Loucy (cell line): Measurements from ENCODE around the gene NIT2.
A peak's percentile ranks its signal among the peaks of the same experiment; 100 is the strongest.
"Not testable (repeated sequence)": the region's sequence is repeated elsewhere in the genome, so short reads cannot be mapped to it uniquely, and the experiment has no call there.

Experiments
- H2AFZ ChIP-seq: fragments of 200-600 bp; sonication (generic); 2 replicates; pipeline ENCODE4 v1.6.0; 2016; ENCODE audit warnings: antibody characterized with exemption, mild to moderate bottlenecking, low read length, moderate library complexity
- H3F3A ChIP-seq: fragments of 200-600 bp; 2 replicates; pipeline ENCODE4 v1.6.0; 2016; ENCODE audit warnings: antibody characterized with exemption, low read depth, mild to moderate bottlenecking
- H3K27me3 ChIP-seq: fragments of 200-600 bp; sonication (generic); 2 replicates; pipeline ENCODE4 v1.6.1; 2014; ENCODE audit warnings: low read length, mild to moderate bottlenecking; ENCODE audit not compliant: insufficient read depth, poor library complexity, severe bottlenecking
- H3K36me3 ChIP-seq: fragments of 200-600 bp; sonication (generic); 2 replicates; pipeline ENCODE4 v1.6.1; 2016; ENCODE audit warnings: low read length; ENCODE audit not compliant: insufficient read depth
- H3K4me1 ChIP-seq: fragments of 200-600 bp; sonication (generic); 2 replicates; pipeline ENCODE4 v1.5.1; 2014; ENCODE audit warnings: low read length, mild to moderate bottlenecking; ENCODE audit not compliant: insufficient read depth, poor library complexity, severe bottlenecking
- H3K4me2 ChIP-seq: fragments of 200-600 bp; sonication (generic); 2 replicates; pipeline ENCODE4 v1.6.0; 2014; ENCODE audit warnings: antibody characterized with exemption, low read length, low read depth, mild to moderate bottlenecking; ENCODE audit not compliant: poor library complexity, severe bottlenecking
- H3K4me3 ChIP-seq: fragments of 200-600 bp; sonication (generic); 2 replicates; pipeline ENCODE4 v1.5.1; 2014; ENCODE audit warnings: low read length, mild to moderate bottlenecking, mixed read lengths; ENCODE audit not compliant: poor library complexity, severe bottlenecking
- H3K79me2 ChIP-seq: fragments of 200-600 bp; sonication (generic); 2 replicates; pipeline ENCODE4 v1.6.1; 2014; ENCODE audit warnings: low read length; ENCODE audit not compliant: insufficient read depth
- H3K9ac ChIP-seq: fragments of 200-600 bp; sonication (generic); 2 replicates; pipeline ENCODE4 v1.6.0; 2014; ENCODE audit warnings: mild to moderate bottlenecking, low read depth, low read length, moderate library complexity; ENCODE audit not compliant: poor library complexity, severe bottlenecking
- H3K9me2 ChIP-seq: fragments of 200-600 bp; sonication (generic); replicated peaks from 2 replicates; pipeline ENCODE4 v1.6.1; 2016; ENCODE audit warnings: low read depth, low read length, mixed read lengths
- H3K9me3 ChIP-seq: fragments of 200-600 bp; sonication (generic); 2 replicates; pipeline ENCODE4 v1.6.1; 2014; ENCODE audit warnings: mild to moderate bottlenecking, antibody characterized with exemption, low read length, low read depth; ENCODE audit not compliant: insufficient read depth
- H4K20me1 ChIP-seq: fragments of 200-600 bp; sonication (generic); 2 replicates; pipeline ENCODE4 v1.6.0; 2014; ENCODE audit warnings: antibody characterized with exemption, low read length, mild to moderate bottlenecking; ENCODE audit not compliant: insufficient read depth, poor library complexity, severe bottlenecking
- CTCF ChIP-seq: fragments of 200-600 bp; sonication (generic); conservative IDR thresholded peaks from 2 replicates; pipeline ENCODE4 v1.5.1; 2014; ENCODE audit warnings: mild to moderate bottlenecking, antibody characterized with exemption, low read length
- EZH2phosphoT487 ChIP-seq: fragments of 200-600 bp; IDR thresholded peaks from 2 replicates; pipeline ENCODE4 v1.6.1; 2018; ENCODE audit warnings: antibody characterized with exemption, mild to moderate bottlenecking, moderate library complexity, borderline replicate concordance

The NIT2 gene

GRCh38 chr3:100333970-100334487, 528 bp upstream of the NIT2 start:
- Histone ChIP-seq H3F3A (no peaks in the 10 kb centered on the region), H3K4me3 (peak overlapping the region; percentile 83), H3K79me2 (peaks cover 10% of the 10 kb centered on the region), H3K9me3 (no peaks in the 10 kb centered on the region), H3K4me2 (peak overlapping the region; percentile 90), H2AFZ (peak overlapping the region; percentile 98), H3K4me1 (peaks cover 14% of the 10 kb centered on the region), H3K27me3 (no peaks in the 10 kb centered on the region), H3K9me2 (no peaks in the 10 kb centered on the region), H3K36me3 (no peaks in the 10 kb centered on the region), H3K9ac (peak overlapping the region; percentile 80), H4K20me1 (no peaks in the 10 kb centered on the region)
- TF ChIP-seq EZH2phosphoT487: no peak
- no peak for TF ChIP-seq CTCF

- Histone ChIP-seq H3K4me3 (peak overlapping the region; percentile 83), H3K4me1 (peaks cover 14% of the 10 kb centered on the region), H3F3A (no peaks in the 10 kb centered on the region), H2AFZ (peak overlapping the region; percentile 85), H3K9me3 (no peaks in the 10 kb centered on the region), H4K20me1 (no peaks in the 10 kb centered on the region), H3K9ac (peak overlapping the region; percentile 80), H3K79me2 (peaks cover 10% of the 10 kb centered on the region), H3K9me2 (no peaks in the 10 kb centered on the region), H3K27me3 (no peaks in the 10 kb centered on the region), H3K4me2 (peak overlapping the region; percentile 90), H3K36me3 (no peaks in the 10 kb centered on the region)
- no peak for TF ChIP-seq EZH2phosphoT487
- TF ChIP-seq CTCF: no peak
These were observed 877 bp downstream of the NIT2 start for GRCh38 chr3:100335434-100335833.

GRCh38 chr3:100336229-100336628, 1.7 kb downstream of the NIT2 start:
- Histone ChIP-seq H3K4me2 (peak overlapping the region; percentile 90), H3K79me2 (peaks cover 10% of the 10 kb centered on the region), H3K4me1 (peaks cover 14% of the 10 kb centered on the region)
- H3K9me2 ChIP-seq, H3F3A ChIP-seq, H3K9ac ChIP-seq, H3K36me3 ChIP-seq, H3K9me3 ChIP-seq, H3K27me3 ChIP-seq, H3K4me3 ChIP-seq, H2AFZ ChIP-seq, H4K20me1 ChIP-seq: not testable (repeated sequence)

GRCh38 chr3:100338911-100339310, 4.4 kb downstream of the NIT2 start:
- Histone ChIP-seq H3K9me3 (no peaks in the 10 kb centered on the region; the same call in 1 of the 2 replicates), H3K9ac (no peak overlapping the region), H4K20me1 (no peaks in the 10 kb centered on the region), H3K9me2 (no peaks in the 10 kb centered on the region), H2AFZ (no peak overlapping the region), H3K4me1 (peaks cover 14% of the 10 kb centered on the region), H3K4me2 (no peak overlapping the region), H3K36me3 (no peaks in the 10 kb centered on the region; the same call in 1 of the 2 replicates), H3K27me3 (no peaks in the 10 kb centered on the region), H3F3A (no peaks in the 10 kb centered on the region), H3K79me2 (peaks cover 10% of the 10 kb centered on the region), H3K4me3 (no peak overlapping the region)
- TF ChIP-seq EZH2phosphoT487: no peak
- TF ChIP-seq CTCF: no peak
